Liver (tissue), 9 donors: ENCODE measurements around the gene RNF175. TPM values are rescaled to one million over a fixed set of nuclear protein-coding genes. Genes with fewer than 3 reads are reported as not detected.

Experiments
- DNase-seq: peaks from one replicate; pipeline ENCODE4 v3.0.0-alpha.2; 2017; ENCODE audit warnings: low spot score
- H3K27ac ChIP-seq, 2 donors: one replicate each; pipeline ENCODE4 v1.7.0; 2013; ENCODE audit warnings: inconsistent platforms in 2 of 2, low read length in 2 of 2, control low read depth in 1 of 2, low read depth in 1 of 2, mild to moderate bottlenecking in 1 of 2
- H3K27me3 ChIP-seq, 4 donors: one replicate each; pipeline versions ENCODE4 v1.6.1 to v1.7.0; 2013; ENCODE audit warnings: low read length in 3 of 4, inconsistent platforms in 1 of 4, mild to moderate bottlenecking in 1 of 4, moderate library complexity in 1 of 4; ENCODE audit not compliant: control insufficient read depth in 4 of 4, insufficient read depth in 4 of 4
- H3K36me3 ChIP-seq, 4 donors: one replicate each; pipeline versions ENCODE4 v1.6.1 to v1.7.0; 2013; ENCODE audit warnings: low read length in 3 of 4, mild to moderate bottlenecking in 3 of 4, low read depth in 1 of 4, moderate library complexity in 1 of 4; ENCODE audit not compliant: control insufficient read depth in 4 of 4, insufficient read depth in 3 of 4
- H3K4me1 ChIP-seq, 4 donors: one replicate each; pipeline versions ENCODE4 v1.6.1 to v1.7.0; 2013; ENCODE audit warnings: low read length in 3 of 4, mild to moderate bottlenecking in 3 of 4, moderate library complexity in 1 of 4; ENCODE audit not compliant: control insufficient read depth in 4 of 4, insufficient read depth in 4 of 4
- H3K4me3 ChIP-seq, 3 donors: one replicate each; pipeline versions ENCODE4 v1.6.1 to v1.7.0; 2013; ENCODE audit warnings: low read length in 3 of 3, control low read depth in 1 of 3, low read depth in 1 of 3, mild to moderate bottlenecking in 1 of 3
- H3K9ac ChIP-seq, 2 donors: one replicate each; pipeline ENCODE4 v1.7.0; 2013; ENCODE audit warnings: low read length in 2 of 2, mild to moderate bottlenecking in 2 of 2, moderate library complexity in 2 of 2, control low read depth in 1 of 2, low read depth in 1 of 2
- H3K9me3 ChIP-seq, 4 donors: one replicate each; pipeline versions ENCODE4 v1.6.1 to v1.7.0; 2013; ENCODE audit warnings: low read length in 3 of 4; ENCODE audit not compliant: control insufficient read depth in 4 of 4
- EGR1 ChIP-seq, 2 donors: IDR thresholded peaks; 2 replicates each; pipeline ENCODE4 v1.6.1; 2016 to 2018; ENCODE audit warnings: antibody characterized with exemption in 2 of 2, low read depth in 2 of 2
- FOXA2 ChIP-seq: IDR thresholded peaks from 2 replicates; pipeline ENCODE4 v1.6.1; 2016; ENCODE audit warnings: antibody characterized with exemption
- HNF4A ChIP-seq, 2 donors: conservative IDR thresholded peaks; 2 replicates each; pipeline ENCODE4 v1.6.1; 2016; ENCODE audit warnings: antibody characterized with exemption in 2 of 2, mild to moderate bottlenecking in 2 of 2
- HNF4G ChIP-seq: IDR thresholded peaks from 2 replicates; pipeline ENCODE4 v1.6.1; 2016; ENCODE audit warnings: antibody characterized with exemption
- JUND ChIP-seq, 2 donors: IDR thresholded peaks; 2 replicates each; pipeline ENCODE4 v1.6.1; 2016; ENCODE audit warnings: antibody characterized with exemption in 2 of 2
- NR2F2 ChIP-seq: IDR thresholded peaks from 2 replicates; pipeline ENCODE4 v1.6.1; 2016; ENCODE audit warnings: antibody characterized with exemption
- RAD21 ChIP-seq, 2 donors: IDR thresholded peaks; 2 replicates each; pipeline ENCODE4 v1.6.1; 2016; ENCODE audit warnings: antibody characterized with exemption in 2 of 2, mild to moderate bottlenecking in 2 of 2
- RXRA ChIP-seq, 2 donors: IDR thresholded peaks; 2 replicates each; pipeline ENCODE4 v1.6.1; 2017 to 2018; ENCODE audit warnings: antibody characterized with exemption in 2 of 2, mild to moderate bottlenecking in 1 of 2
- SP1 ChIP-seq: IDR thresholded peaks from 2 replicates; pipeline ENCODE4 v1.6.1; 2018; ENCODE audit warnings: antibody characterized with exemption, mild to moderate bottlenecking
- TAF1 ChIP-seq: conservative IDR thresholded peaks from 2 replicates; pipeline ENCODE4 v1.6.1; 2016; ENCODE audit warnings: antibody characterized with exemption, mild to moderate bottlenecking
- YY1 ChIP-seq: IDR thresholded peaks from 2 replicates; pipeline ENCODE4 v1.6.1; 2016; ENCODE audit warnings: antibody characterized with exemption, mild to moderate bottlenecking
- WGBS: extraction: QIAGEN DNeasy Blood & Tissue Kit; methylation state at CpG from one replicate; pipeline ENCODE4 v1.1.7; 2013; 5-methylcytosine and 5-hydroxymethylcytosine counted together
- polyA plus RNA-seq, 2 donors: library from polyadenylated mRNA; stranded (reverse) in 1 of 2; unstranded in 1 of 2; fragments of 200-250 nt in 1 of 2; fragments of >200 nt in 1 of 2; fragmentation: Nextera tagmentation in 1 of 2; extraction: Ambion mirVana in 1 of 2; gene quantifications; one replicate each; pipeline versions ENCODE4 v1.2.1 to v1.2.3, GENCODE V29; 2013 to 2015
- total RNA-seq, 2 donors: library from RNA; depleted of rRNA; stranded (reverse); fragments of >200 nt; gene quantifications; one replicate each; pipeline ENCODE4 v1.2.3, GENCODE V29; 2014
- TF ChIP-seq, protein P1 (sequence below): IDR thresholded peaks from 2 replicates; pipeline ENCODE4 v1.6.1; 2016; ENCODE audit warnings: antibody characterized with exemption
- TF ChIP-seq, protein P2 (sequence below): IDR thresholded peaks from 2 replicates; pipeline ENCODE4 v1.6.1; 2016; ENCODE audit warnings: antibody characterized with exemption
- TF ChIP-seq, protein P3 (sequence below): IDR thresholded peaks from 2 replicates; pipeline ENCODE4 v1.6.1; 2016; ENCODE audit warnings: antibody characterized with exemption
- TF ChIP-seq, protein P4 (sequence below): fragments of 150-350 bp; IDR thresholded peaks from 2 replicates; pipeline ENCODE4 v1.5.1; 2017; ENCODE audit warnings: improper control_type of control experiment, low read depth, low read length; ENCODE audit not compliant: missing input control
- TF ChIP-seq, protein P5 (sequence below): IDR thresholded peaks from 2 replicates; pipeline ENCODE4 v1.6.1; 2016; ENCODE audit warnings: antibody characterized with exemption, mild to moderate bottlenecking
- donor health status: healthy.
- donor health status: healthy.
- donor health status: healthy.
- donor health status: healthy.
- donor health status: healthy.

RNF175 gene
- total and polyA plus RNA-seq, 4 donors: 0.08 to 0.65 (median 0.24) TPM; not detected in 1

- H3K9ac ChIP-seq: no peak overlapping the region
- no peaks in the 10 kb centered on the region for H3K4me1 ChIP-seq
- no peak overlapping the region for H3K4me3 ChIP-seq
- H3K9me3 ChIP-seq: no peaks in the 10 kb centered on the region
- WGBS: 76% methylated on average over 6 of the region's 6 CpGs
- no peak for TF ChIP-seq YY1
- TF ChIP-seq, protein P1, sequence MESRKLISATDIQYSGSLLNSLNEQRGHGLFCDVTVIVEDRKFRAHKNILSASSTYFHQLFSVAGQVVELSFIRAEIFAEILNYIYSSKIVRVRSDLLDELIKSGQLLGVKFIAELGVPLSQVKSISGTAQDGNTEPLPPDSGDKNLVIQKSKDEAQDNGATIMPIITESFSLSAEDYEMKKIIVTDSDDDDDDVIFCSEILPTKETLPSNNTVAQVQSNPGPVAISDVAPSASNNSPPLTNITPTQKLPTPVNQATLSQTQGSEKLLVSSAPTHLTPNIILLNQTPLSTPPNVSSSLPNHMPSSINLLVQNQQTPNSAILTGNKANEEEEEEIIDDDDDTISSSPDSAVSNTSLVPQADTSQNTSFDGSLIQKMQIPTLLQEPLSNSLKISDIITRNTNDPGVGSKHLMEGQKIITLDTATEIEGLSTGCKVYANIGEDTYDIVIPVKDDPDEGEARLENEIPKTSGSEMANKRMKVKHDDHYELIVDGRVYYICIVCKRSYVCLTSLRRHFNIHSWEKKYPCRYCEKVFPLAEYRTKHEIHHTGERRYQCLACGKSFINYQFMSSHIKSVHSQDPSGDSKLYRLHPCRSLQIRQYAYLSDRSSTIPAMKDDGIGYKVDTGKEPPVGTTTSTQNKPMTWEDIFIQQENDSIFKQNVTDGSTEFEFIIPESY: no peak
- TF ChIP-seq RXRA (IDR thresholded peaks at IDR 0.05): no peak
- no peak for TF ChIP-seq SP1
- TF ChIP-seq HNF4A (conservative IDR thresholded peaks at IDR 0.05): no peak
- no peak for TF ChIP-seq TAF1
- no peak for TF ChIP-seq EGR1 (IDR thresholded peaks at IDR 0.05; ENCODE audit: low read depth in 2 of 2)
- TF ChIP-seq FOXA2: no peak
- TF ChIP-seq, protein P2, sequence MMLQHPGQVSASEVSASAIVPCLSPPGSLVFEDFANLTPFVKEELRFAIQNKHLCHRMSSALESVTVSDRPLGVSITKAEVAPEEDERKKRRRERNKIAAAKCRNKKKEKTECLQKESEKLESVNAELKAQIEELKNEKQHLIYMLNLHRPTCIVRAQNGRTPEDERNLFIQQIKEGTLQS: no peak
- no peak for TF ChIP-seq NR2F2
- no peaks in the 10 kb centered on the region for H3K27me3 ChIP-seq
- DNase-seq: no peak
- no peak overlapping the region for H3K27ac ChIP-seq
- no peaks in the 10 kb centered on the region for H3K36me3 ChIP-seq
These were observed 11.4 kb downstream of the RNF175 start for GRCh38 chr4:153748378-153748777.

DNA sequence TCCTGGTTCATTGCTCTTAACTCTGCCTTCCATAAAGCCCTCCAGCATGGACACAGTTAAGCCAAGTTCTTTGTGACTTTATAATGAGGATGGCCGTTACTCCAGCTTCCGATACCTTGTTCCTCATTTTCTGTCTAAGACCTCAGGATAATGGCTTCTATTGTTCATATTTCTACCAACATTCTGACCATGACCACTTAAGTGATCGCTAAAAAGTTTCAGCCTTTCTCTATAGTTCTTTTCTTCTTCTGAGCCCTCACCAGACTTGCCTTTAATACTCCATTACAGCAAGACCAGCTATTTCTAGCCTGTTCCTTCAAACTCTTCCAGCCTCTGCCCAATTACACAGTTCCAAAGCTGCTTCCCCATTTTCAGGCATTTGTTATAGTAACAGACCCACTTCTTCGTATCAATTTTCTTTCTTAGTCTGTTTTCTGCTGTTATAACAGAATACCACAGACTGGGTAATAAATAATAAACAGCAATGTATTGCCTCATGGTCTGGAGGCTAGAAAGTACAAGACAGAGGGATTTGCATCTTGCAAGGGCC, 12.3 kb downstream of the RNF175 start:
- WGBS: 83% methylated on average over 4 of the region's 4 CpGs
- no peak for DNase-seq
- Histone ChIP-seq H3K4me1 (no peaks in the 10 kb centered on the region), H3K9ac (no peak overlapping the region), H3K36me3 (no peaks in the 10 kb centered on the region), H3K27me3 (no peaks in the 10 kb centered on the region), H3K9me3 (no peaks in the 10 kb centered on the region), H3K4me3 (no peak overlapping the region), H3K27ac (no peak overlapping the region)
- no peak for TF ChIP-seq NR2F2
- TF ChIP-seq RAD21 (IDR thresholded peaks at IDR 0.05): no peak
- TF ChIP-seq, protein P2: no peak
- TF ChIP-seq HNF4A (conservative IDR thresholded peaks at IDR 0.05): no peak

GRCh38 chr4:153745651-153746050, 14.2 kb downstream of the RNF175 start:
- peaks cover 1 to 3% (median 2%) of the 10 kb centered on the region in 4 donors for H3K9me3 ChIP-seq
- TF ChIP-seq, protein P3, sequence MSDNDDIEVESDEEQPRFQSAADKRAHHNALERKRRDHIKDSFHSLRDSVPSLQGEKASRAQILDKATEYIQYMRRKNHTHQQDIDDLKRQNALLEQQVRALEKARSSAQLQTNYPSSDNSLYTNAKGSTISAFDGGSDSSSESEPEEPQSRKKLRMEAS: no peak
- TF ChIP-seq EGR1 (IDR thresholded peaks at IDR 0.05; ENCODE audit: low read depth in 2 of 2) (no peak), NR2F2 (no peak), HNF4G (no peak), JUND (IDR thresholded peaks at IDR 0.05) (no peak), SP1 (no peak), HNF4A (conservative IDR thresholded peaks at IDR 0.05) (no peak)
- TF ChIP-seq, protein P4, sequence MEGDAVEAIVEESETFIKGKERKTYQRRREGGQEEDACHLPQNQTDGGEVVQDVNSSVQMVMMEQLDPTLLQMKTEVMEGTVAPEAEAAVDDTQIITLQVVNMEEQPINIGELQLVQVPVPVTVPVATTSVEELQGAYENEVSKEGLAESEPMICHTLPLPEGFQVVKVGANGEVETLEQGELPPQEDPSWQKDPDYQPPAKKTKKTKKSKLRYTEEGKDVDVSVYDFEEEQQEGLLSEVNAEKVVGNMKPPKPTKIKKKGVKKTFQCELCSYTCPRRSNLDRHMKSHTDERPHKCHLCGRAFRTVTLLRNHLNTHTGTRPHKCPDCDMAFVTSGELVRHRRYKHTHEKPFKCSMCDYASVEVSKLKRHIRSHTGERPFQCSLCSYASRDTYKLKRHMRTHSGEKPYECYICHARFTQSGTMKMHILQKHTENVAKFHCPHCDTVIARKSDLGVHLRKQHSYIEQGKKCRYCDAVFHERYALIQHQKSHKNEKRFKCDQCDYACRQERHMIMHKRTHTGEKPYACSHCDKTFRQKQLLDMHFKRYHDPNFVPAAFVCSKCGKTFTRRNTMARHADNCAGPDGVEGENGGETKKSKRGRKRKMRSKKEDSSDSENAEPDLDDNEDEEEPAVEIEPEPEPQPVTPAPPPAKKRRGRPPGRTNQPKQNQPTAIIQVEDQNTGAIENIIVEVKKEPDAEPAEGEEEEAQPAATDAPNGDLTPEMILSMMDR: no peak
- TF ChIP-seq, protein P2: no peak
- TF ChIP-seq, protein P5, sequence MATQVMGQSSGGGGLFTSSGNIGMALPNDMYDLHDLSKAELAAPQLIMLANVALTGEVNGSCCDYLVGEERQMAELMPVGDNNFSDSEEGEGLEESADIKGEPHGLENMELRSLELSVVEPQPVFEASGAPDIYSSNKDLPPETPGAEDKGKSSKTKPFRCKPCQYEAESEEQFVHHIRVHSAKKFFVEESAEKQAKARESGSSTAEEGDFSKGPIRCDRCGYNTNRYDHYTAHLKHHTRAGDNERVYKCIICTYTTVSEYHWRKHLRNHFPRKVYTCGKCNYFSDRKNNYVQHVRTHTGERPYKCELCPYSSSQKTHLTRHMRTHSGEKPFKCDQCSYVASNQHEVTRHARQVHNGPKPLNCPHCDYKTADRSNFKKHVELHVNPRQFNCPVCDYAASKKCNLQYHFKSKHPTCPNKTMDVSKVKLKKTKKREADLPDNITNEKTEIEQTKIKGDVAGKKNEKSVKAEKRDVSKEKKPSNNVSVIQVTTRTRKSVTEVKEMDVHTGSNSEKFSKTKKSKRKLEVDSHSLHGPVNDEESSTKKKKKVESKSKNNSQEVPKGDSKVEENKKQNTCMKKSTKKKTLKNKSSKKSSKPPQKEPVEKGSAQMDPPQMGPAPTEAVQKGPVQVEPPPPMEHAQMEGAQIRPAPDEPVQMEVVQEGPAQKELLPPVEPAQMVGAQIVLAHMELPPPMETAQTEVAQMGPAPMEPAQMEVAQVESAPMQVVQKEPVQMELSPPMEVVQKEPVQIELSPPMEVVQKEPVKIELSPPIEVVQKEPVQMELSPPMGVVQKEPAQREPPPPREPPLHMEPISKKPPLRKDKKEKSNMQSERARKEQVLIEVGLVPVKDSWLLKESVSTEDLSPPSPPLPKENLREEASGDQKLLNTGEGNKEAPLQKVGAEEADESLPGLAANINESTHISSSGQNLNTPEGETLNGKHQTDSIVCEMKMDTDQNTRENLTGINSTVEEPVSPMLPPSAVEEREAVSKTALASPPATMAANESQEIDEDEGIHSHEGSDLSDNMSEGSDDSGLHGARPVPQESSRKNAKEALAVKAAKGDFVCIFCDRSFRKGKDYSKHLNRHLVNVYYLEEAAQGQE: no peak
- no peaks in the 10 kb centered on the region for H3K27me3 ChIP-seq
- no peaks in the 10 kb centered on the region for H3K36me3 ChIP-seq
- H3K4me1 ChIP-seq: no peaks in the 10 kb centered on the region
- no peak overlapping the region for H3K9ac ChIP-seq
- no peak overlapping the region for H3K4me3 ChIP-seq
- no peak overlapping the region for H3K27ac ChIP-seq
- DNase-seq: no peak
